RCC 7860 (cell line): ENCODE results near the gene FMN1.

Source experiments
- DNase-seq: peaks from one replicate; pipeline ENCODE4 v3.0.0-alpha.2; 2015; ENCODE audit warnings: low spot score
- FAIRE-seq: peaks from 2 replicates; lab custom pipeline; 2012; peaks lifted over from hg19 to GRCh38; lab: Jason Lieb, UNC

Gene FMN1

GRCh38 chr15:33066584-33066983 lies 127.9 kb downstream of the FMN1 start:
- FAIRE-seq (no peak), DNase-seq (no peak)

DNA sequence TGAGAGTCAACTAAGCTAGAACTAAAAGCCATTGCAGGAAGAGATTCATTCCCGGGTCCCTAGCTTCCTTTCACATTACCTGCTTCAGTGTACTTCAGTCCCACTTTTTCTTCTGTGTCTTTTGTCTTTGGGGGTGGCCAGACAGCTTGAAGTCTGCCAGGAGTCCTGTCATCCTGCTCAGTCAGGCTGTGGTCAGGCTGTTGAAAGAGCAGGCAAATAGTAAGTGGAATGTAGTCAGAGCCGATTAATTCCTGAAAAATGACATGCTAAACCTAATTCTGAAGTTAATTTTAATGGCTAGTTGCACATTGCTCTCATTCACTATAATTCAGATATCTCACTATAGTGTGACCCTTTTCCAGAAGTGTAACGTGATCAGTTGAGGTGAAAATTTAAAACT lies 129.6 kb downstream of the FMN1 start:
- peak; percentile 76 for FAIRE-seq

GRCh38 chr15:33059184-33059583 lies 135.3 kb downstream of the FMN1 start:
- DNase-seq = no peak
- no peak for FAIRE-seq

More for the DNA sequence above, 129.6 kb downstream of the FMN1 start:
- peak; percentile 50 for DNase-seq

- no peak for FAIRE-seq
Measured at GRCh38 chr15:33057845-33058244, 136.7 kb downstream of the FMN1 start.

GRCh38 chr15:33055962-33056361 lies 138.6 kb downstream of the FMN1 start:
- DNase-seq (no peak), FAIRE-seq (no peak)

More at GRCh38 chr15:33057845-33058244, 136.7 kb downstream of the FMN1 start:
- DNase-seq = no peak

GRCh38 chr15:33051528-33051927 lies 143.0 kb downstream of the FMN1 start:
- FAIRE-seq (no peak), DNase-seq (no peak)

DNA sequence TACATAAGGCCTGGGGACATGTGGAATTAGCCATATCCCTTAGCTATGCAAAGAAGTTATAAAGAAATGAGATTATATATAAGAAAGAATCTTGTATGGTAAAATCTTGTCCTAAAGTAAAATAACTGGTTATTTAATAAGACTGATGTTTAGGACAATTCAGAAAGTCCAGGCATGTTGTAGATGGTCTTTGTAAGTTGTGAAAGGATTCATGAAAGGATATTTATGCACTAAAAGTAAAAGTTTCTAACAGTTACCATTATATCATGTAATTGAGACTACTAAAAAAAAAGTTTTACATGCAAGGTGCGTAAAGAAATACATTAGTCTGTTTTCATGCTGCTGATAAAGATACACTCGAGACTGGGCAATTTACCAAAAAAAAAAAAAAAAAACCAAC lies 146.3 kb downstream of the FMN1 start:
- FAIRE-seq (no peak), DNase-seq (no peak)

- DNase-seq = no peak
- FAIRE-seq = no peak
Measured at GRCh38 chr15:33047077-33047476, 147.4 kb downstream of the FMN1 start.

GRCh38 chr15:33046329-33046728 lies 148.2 kb downstream of the FMN1 start:
- DNase-seq = no peak
- FAIRE-seq = no peak

DNA sequence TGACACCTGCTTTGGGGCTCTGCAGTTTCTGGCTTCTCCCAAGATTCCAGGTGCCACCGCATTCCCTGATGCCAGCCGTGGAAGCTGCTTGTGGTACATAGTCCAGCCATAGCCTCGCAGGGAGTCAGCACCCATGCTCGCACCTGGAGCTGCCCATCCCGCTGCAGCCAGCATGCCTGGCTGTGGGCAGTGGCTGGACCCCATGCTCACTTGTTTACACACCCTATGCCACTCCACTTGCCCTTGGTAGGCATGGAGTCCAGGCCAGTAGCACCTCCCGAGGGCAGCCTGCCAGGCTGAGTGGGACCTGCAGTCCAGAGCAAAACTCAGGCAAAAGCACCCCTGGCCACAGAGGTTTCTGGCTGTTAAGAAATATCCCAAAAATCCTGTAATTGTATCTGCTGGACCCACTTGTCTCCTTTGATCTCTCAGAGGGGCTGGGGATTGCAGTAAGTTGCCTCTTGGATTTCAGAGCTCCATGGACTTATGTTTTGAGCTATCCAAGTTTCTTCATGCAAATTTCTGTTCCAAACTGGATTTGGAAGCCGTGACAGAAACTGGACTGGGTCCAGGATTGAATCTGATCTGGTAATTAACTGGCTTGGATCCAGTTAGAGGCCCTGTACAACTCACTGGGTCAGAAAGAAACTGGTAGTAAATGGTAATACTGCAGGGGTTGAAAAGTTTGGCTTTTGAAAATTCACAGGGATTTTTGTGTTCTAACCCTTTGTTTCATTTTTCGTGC lies 149.3 kb downstream of the FMN1 start:
- DNase-seq (no peak), FAIRE-seq (no peak)

DNA sequence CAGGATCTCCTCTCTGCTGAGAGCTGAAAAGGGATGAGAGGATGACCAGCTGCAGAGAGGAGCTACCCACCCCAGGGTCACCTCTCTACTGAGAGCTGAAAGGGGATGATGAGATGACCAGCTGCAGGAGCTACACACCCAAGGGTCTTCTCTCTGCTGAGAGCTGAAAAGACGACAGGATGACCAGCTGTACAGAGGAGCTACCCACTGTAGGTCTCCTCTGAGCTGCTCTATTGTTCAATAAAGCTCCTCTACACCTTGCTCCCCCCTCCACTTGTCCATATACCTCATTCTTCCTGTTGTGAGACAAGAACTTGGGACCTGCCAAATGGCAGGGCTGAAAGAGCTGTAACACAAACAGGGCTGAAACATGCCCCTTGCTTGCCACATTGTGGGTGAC lies 149.9 kb downstream of the FMN1 start:
- FAIRE-seq (no peak), DNase-seq (no peak)

GRCh38 chr15:33043636-33044035 lies 150.9 kb downstream of the FMN1 start:
- DNase-seq (no peak), FAIRE-seq (no peak)

GRCh38 chr15:33040496-33040895 lies 154.0 kb downstream of the FMN1 start:
- no peak for DNase-seq
- FAIRE-seq = no peak

DNA sequence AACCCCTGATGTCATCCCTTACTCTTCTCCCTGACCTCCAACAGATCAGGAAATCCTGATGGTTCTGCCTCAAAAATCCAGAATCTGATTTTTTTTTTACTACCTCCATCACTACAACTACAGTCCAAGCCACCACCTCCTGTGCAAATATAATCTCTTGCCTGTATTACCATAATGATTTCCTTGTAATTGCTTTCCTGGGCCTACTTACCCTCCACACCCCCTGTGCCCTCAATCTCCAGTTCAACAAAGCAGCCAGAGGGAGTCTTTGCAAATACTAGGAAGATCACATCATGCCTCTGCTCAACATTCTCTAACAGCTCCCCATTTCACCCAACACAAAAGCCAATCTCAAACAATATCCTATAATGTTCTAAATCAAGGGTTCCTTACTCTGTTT lies 159.9 kb downstream of the FMN1 start:
- FAIRE-seq (no peak), DNase-seq (no peak)

GRCh38 chr15:33032053-33032452 lies 162.5 kb downstream of the FMN1 start:
- DNase-seq (no peak), FAIRE-seq (no peak)

DNA sequence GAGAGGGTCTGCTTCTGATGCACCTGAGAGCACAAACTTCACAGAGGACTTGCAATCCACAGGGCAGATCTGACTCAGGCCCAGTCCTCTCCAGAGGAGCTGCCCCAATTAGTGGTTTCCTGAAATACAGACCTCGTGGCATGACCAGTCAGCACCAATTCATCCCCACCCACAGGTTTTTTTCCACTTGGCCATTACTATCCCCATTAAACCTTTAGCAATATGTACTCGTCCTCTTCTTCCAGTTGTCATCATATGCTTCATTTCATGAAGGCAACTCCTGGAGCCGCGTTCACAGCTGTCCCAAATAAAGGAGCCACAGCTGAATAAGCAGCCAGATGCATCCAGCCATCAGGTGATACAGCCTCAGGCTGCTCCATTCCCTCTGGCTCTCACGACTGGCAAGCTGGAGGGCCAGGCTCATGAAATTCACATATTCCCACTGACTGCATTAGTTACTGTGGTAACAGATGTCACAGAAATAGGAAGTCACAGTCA lies 163.1 kb downstream of the FMN1 start:
- no peak for FAIRE-seq

DNA sequence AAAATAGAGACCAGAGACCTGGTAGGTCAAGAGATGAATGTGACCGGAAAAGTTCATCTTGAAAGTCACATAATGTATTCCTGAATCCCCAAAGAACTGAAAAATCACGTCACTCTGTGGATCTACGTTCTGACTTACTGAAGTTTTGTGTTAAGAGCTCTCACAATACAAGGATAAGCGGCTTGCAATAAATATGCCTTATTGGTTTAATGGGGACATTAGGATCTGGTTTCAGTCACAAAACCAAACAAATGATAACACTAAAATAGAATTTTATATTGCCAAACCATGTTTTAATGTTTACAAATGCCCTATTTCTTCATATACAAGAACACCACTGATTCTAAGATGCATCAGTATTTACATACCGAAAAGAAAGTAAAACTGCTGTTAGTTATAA lies 164.2 kb downstream of the FMN1 start:
- DNase-seq (no peak), FAIRE-seq (no peak)

More for the DNA sequence above, 163.1 kb downstream of the FMN1 start:
- no peak for DNase-seq

GRCh38 chr15:33029109-33029652 lies 165.3 kb downstream of the FMN1 start:
- no peak for DNase-seq
- no peak for FAIRE-seq

DNA sequence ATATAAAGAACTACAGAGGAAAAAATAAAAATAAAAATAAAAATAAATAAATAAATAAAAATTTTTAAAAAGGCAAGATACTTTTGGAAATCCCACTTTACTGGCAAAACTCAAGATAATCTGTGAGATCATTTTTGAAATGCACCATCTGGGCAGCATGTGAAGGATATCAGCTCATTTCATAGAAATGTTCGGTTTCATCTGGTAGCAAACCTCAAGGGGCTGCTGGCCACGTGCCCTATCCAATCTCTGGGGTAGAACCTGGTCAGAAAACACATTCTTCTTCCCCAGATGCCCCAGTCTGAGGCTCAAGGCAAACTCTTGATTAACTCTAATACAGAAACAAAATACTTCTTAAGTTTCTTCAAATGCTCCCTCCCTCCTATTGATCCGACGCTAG lies 166.0 kb downstream of the FMN1 start:
- no peak for DNase-seq
- no peak for FAIRE-seq

- no peak for FAIRE-seq
- DNase-seq = no peak
Measured at GRCh38 chr15:33027306-33028035, 167.0 kb downstream of the FMN1 start.

DNA sequence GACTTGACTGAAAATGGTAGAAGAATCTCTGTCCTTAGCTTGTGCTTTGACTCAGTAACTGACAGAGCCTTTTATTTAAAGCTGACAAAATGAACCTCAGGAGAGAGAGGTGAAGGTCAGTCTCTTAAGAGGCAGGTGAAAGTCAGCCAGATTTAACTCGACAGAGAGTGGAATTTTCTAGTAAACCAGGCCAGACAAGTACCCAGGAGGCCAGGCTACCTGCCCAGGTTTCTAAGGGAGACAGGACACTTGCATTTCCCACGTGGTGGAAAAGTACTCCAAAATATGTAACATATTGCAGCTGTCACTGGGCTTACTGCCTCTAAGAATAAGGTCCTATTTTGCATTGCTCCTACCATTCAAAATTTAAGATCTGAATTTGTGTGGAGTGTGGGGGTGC lies 167.9 kb downstream of the FMN1 start:
- no peak for FAIRE-seq
- DNase-seq = no peak

- DNase-seq (peak; percentile 14), FAIRE-seq (no peak)
Measured at GRCh38 chr15:33022629-33023028, 171.9 kb downstream of the FMN1 start.
